HG02973 (cell line): Measurements from ENCODE around the gene CELSR1.

Experiments
- ATAC-seq: cut with Tn5 transposase; IDR thresholded peaks from one replicate; pipeline ENCODE4 v1.9.1; 2021; ENCODE audit warnings: moderate library complexity; ENCODE audit not compliant: unreplicated experiment

The CELSR1 gene

DNA sequence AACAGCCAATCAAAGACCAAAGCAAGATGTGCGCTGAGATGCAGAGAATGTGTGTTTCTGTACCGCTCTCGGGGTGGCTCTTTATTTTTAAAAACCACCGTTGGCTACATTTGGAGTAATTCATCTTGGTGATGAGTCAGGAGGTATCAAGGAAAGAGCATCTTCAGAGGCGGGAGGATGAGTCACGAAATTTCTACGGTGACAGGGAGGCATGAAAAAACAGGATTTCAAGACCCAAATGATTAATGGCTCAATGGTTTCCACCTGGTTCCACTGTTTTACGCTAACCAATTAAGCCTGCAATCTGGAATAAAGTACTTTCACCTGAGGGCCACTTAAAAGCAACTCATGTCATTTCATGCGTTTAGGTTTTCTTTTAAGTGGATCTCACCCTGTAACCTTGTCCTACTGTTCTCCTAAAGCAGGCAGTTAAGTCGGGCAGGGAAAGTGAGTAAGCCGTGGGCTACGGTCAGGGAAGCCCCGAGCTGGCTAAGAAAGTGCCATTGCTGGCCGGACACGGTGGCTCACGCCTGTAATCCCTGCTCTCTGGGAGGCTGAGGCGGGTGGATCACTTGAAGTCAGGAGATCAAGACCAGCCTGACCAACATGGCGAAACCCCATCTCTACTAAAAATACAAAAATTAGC is 74.6 kb downstream of the CELSR1 start:
- ATAC-seq = no peak

GRCh38 chr22:46461566-46462180 is 75.7 kb downstream of the CELSR1 start:
- ATAC-seq = no peak

DNA sequence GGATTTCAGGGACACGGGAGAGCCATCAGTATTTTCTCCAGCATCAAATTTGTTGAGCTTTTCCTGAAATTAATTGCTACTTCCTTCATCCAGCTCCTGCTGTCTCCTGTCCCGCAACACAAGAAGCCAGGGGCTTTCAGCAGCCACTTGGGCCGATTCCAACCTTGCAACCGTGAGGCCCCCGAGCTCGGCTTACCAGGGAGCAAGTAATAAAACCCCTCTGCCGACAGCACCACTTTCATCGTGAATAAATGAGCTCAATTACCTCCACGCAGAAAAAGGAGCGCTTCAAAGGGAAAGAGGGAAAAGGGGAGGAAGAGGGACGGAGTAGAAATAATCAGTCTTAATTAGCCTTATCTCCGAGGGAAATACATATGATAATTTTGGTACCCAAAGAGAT is 76.6 kb downstream of the CELSR1 start:
- no peak for ATAC-seq

GRCh38 chr22:46459347-46460065 is 77.9 kb downstream of the CELSR1 start:
- no peak for ATAC-seq

GRCh38 chr22:46458525-46458924 is 78.9 kb downstream of the CELSR1 start:
- no peak for ATAC-seq

DNA sequence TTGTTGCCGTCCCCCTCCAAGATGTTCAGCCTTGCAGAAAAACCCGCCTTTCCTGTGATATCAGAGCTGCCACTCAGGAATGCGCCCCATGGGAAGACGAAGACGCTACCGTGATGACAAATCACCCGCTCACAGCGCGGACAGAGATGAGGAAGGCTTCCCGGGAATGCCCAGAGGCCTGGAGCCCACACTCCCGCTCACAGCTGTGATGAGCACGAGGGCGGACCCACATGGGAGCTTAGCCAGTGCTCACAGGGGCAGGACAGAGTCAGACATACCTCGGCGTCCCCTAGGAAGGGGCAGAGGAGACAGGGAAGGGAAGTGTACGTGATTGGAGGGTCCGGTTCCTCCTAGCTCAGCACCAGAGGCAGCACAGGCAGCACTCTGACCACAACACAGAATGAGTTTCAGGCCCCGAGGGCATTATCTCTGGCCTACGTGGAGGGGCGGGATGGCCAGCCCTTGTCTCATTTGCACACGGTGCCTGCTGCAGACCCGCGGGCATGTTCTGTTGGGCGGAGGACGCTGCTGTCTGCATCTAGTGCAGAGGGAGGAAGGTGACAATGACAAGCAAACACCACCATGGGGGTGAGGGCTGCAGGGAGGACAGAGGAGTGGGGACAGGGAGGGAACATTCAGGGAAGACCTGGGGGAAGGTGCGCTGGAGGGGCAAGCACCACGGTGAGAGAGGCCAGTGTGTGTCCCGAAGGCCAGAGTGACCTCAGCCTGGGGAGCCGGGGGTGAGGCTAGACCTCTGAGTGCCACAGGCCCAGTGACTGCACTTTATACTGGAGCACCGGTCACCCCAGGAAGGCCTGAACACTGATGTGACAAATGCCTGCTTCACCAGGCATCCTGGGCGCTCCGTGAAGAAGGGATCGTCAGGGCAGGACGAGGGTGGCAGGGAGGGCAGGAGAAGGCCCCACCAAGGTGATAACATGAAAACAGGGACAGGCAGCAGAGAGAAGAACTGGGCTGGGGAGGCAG is 79.6 kb downstream of the CELSR1 start:
- no peak for ATAC-seq

DNA sequence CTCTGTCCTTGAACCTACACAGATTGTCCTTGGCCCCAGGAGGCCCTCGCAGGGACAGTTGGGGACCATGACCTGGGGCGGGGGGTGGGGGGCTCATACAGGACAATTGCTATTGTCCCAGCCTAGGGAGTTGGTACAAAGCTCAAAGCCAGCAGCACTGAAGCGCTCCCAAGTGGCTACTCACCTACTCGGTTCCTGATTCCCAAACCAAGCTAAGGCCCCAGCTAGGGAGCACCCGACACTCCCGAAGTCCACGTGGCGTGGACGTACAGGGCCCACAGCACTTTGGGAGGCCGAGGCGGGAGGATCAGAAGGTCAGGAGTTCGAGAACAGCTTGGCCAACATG is 80.6 kb downstream of the CELSR1 start:
- no peak for ATAC-seq

DNA sequence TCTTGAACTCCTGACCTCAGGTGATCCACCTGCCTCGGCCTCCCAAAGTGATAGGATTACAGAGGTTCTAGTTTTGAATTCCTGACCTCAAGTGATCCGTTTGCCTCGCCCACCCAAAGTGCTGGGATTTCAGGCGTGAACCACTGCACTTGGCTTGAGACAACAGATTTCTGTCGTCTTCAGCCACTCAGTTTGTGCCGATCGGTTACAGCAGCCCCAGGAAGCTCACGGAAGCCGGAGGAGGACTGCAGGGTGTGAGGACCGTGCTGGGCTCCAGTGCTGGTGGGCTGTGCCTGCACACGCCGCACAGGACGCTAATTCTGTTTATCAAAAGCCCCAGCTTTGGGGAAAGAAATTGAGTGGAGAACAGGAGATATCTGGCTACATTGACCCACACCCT is 82.0 kb downstream of the CELSR1 start:
- no peak for ATAC-seq

- ATAC-seq = no peak
These were observed 82.7 kb downstream of the CELSR1 start for GRCh38 chr22:46454504-46455269.

- ATAC-seq = no peak
These were observed 83.5 kb downstream of the CELSR1 start for GRCh38 chr22:46453829-46454503.

DNA sequence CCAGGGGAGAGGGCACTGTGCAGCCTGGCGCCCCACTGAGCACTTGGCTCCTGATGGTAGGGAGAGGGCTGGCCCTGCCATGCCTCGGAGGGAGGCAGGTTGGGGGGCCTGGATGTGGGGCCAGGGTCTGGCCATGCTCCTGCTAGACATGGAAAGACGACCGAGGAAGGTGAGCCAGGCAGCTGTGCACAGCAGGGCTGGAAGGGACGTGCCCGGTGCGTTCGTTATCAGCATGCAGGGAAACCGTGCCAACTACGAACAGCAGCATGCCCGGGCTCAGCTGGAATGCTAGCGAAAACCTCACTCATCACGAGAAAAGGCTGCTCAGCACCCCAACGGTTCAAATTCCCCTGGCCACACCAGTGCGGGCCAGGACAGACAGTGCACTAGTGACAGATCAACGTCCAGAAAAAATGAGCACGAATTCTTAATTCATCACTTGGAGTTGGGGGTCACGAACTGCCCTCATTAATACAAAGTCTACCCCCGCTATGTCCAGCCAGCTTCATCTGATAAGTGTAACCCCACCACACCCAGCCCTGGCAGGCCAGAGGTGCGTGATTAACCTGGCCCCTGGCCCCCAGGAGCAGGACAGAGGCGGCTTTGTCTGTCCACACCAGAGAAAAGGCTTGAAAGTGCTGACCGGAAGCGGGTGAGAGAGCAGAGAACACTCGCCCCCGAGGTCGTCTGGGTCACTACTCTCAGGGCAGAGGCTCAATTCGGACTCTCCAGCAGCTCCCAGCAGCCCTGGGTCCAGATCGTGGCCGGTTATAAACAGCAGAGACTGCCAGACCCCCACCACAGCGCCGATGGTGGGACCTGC is 84.2 kb downstream of the CELSR1 start:
- no peak for ATAC-seq

DNA sequence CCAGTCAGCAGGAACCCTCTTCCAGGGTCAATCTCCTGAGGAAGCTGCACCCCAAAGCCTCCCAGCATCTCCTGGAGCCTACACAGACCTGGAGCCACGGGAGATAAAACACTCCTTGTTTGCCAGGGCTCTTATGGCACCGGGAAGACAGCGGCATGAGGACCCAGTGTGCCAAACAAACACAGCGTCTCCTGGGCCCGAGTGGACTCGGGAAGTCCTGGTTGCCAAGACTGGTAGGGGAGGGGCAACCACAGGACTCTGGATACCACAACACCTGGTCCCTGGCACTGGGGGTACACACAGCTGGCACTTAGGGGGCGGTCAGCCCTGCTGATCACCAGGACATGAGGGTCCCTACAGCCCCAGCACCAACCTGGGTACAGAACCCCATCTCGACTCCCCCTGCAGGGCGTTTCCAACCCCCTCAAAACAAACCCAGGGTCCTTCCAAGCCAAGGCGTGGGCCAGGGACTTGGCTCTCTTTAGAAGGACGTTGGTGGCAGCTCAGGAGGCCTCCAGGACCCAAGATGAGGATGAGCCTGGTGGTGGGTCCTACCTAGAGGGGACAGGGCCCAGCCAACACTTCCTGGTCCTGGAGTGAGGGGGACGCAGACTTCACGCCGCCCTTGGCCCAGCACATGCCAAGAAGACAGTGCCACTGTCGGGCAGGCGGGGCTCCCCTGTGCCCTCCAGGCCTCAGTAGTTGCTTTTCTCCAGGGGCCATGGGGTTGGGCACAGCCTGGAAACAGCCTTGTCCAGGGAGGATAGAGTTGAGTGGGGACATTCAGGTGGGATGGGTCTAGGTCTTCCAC is 85.0 kb downstream of the CELSR1 start:
- no peak for ATAC-seq

DNA sequence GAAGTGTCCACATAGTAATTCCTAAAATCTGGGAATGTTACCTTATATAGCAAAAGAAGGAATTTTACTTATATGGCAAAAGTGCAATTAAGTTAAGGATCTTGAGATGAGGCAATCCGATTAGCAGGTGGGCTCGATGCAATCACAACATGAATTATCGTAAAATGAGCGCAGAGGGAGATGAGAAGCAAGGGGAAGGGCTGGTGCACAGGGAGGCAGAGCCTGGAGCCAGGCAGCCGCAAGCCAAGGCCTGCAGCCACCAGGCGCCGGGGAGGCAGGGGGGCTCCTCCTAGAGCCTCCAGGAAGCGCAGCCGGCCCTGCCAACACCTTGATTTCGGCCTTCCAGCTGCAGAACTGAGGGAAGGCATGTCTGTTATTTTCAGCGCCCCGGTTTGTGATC is 85.7 kb downstream of the CELSR1 start:
- no peak for ATAC-seq

- no peak for ATAC-seq
These were observed 86.4 kb downstream of the CELSR1 start for GRCh38 chr22:46450931-46451561.

- ATAC-seq = no peak
These were observed 87.3 kb downstream of the CELSR1 start for GRCh38 chr22:46449974-46450745.

GRCh38 chr22:46449116-46449691 is 88.2 kb downstream of the CELSR1 start:
- no peak for ATAC-seq

DNA sequence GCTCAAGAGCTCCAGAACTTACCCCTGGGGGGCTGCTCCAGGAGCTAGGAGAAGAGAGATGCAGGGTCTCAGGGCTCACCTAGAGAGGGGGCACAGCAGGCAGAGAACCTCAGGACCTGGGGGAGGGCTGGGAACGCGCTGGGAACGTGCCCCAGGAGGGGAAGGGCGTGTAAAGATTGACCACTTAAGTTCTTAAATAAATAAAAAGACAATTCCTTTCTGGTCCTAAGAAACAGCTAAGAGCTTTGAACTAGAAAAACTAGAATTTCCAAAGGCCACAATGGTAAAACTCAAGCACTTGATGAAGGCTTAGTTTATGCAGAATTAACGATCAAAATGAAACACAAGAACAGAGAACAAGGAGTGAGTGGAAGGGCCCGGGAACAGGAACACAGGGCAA is 89.1 kb downstream of the CELSR1 start:
- no peak for ATAC-seq
